ENCODE results near the gene SLC2A6. TPM values are rescaled to one million over a fixed set of nuclear protein-coding genes. Genes with fewer than 3 reads are reported as not detected.
A peak's percentile ranks its signal among the peaks of the same experiment; 100 is the strongest.

Gene SLC2A6
- total RNA-seq, 1 experiment from 2014 or later: 10.7 TPM

DNA sequence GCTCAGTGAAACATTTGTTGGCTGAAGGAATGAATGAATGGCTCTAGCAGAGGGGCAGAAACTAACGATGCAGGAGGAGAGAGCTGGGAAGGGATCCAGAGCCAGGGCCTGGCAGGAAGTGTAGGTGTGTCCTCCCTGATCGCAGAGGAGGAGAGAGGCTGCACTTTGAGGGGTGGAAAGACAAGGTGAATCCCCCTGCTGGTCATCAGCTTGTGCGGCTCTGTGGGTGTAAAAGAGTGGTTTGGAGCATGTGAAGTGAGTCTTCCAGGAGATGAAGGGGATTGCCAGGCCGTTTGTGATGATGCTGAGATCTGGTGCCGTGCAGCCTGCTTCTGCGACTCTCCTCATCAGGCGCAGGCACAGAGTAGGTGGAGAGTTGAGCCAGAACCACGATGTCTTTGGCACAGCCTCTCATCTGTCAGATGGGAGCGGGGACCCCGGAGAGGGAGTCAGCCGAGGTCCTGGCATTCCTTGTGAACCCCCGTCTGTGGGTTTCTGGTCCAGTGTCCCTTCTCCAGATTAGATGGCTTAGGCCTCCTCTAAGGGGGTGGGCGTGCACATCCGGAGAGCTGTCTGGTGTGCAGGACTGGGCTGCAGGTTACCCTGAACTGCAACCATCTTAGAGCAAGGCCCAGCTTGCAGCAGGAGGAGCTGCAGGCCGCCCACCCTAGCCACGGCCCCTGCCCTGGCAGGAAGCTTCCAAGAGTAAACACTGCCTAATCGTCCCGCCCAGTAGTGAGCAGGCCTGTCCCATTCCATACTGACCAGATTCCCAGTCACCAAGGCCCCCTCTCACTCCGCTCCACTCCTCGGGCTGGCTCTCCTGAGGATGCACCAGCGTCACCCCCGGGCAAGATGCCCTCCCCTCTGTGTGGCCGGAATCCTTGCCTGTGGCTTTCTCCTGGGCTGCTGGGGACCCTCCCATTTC is 57.0 kb downstream of the SLC2A6 start, which contains the start of gene ADAMTS13:
Gene ADAMTS13, plus strand, starts transcription at position 753 of the 928 bp plus-strand sequence. Its CDS starts 77 bp downstream, at position 830.
- Histone ChIP-seq H3K4me2 (ENCODE audit: low read length) (peak within 1 kb of the TSS; percentile 40), H3K9me2 (ENCODE audit: insufficient read depth) (no peaks in the 10 kb centered on the region), H2AFZ (ENCODE audit: low read depth, low read length, poor library complexity, severe bottlenecking) (no peak within 1 kb of the TSS), H3K79me2 (ENCODE audit: insufficient read depth, low read length) (peaks cover 10% of the 10 kb centered on the region), H3K4me3 (replicated peaks in 1 of 2; ENCODE audit: low read depth in 1 of 2, low read length in 2 of 2) (no peak within 1 kb of the TSS), H4K20me1 (ENCODE audit: insufficient read depth) (no peaks in the 10 kb centered on the region), H3K4me1 (ENCODE audit: control insufficient read depth in 1 of 2, insufficient read depth in 2 of 2, low read length in 2 of 2) (peaks cover 4 to 18% of the 10 kb centered on the region in 2 experiments; a peak in 3 of 4 replicates), H3K27ac (ENCODE audit: low read depth, low read length) (no peak within 1 kb of the TSS; the same call in 1 of the 2 replicates), H3K27me3 (ENCODE audit: insufficient read depth, low read length) (no peaks in the 10 kb centered on the region), H3K36me3 (ENCODE audit: control insufficient read depth in 1 of 2, insufficient read depth in 2 of 2, low read length in 2 of 2) (0 out of 4 replicates have a peak, but pooled peaks cover 0 to 4% of the 10 kb centered on the region in 2 experiments), H3K9ac (ENCODE audit: low read length) (no peak within 1 kb of the TSS), H3K9me3 (ENCODE audit: control insufficient read depth in 1 of 2, insufficient read depth in 1 of 2, low read depth in 1 of 2, low read length in 2 of 2) (no peaks in the 10 kb centered on the region)
- ChIA-PET RAD21 (ENCODE audit: low non-redundant PET in 1 of 2, low total read pairs in 2 of 2, uncharacterized antibody in 2 of 2, unreplicated experiment in 2 of 2) (no interaction called here), POLR2A (interaction anchor here (1.8 kb wide), 1 partner anchor 38 kb away, joined by 4 read pairs; the partner anchor contains the start of gene CACFD1), CTCF (no interaction called here)
- ATAC-seq (peak; percentile 33), DNase-seq (ENCODE audit: low read depth, low spot score) (no peak)
- no TSS peak for BruUV-seq (replicated peaks)
- intact Hi-C loops (cut with micrococcal nuclease): no loop called here
- no peak for TF ChIP-seq ZFX (IDR thresholded peaks at IDR 0.05)
- no peak for TF ChIP-seq ELF1 (IDR thresholded peaks at IDR 0.05; ENCODE audit: borderline replicate concordance, low read depth)
- TF ChIP-seq CTCF (IDR thresholded peaks at IDR 0.05 in 2 of 3, conservative IDR thresholded peaks at IDR 0.05 in 1 of 3; ENCODE audit: borderline replicate concordance in 1 of 3, insufficient read depth in 1 of 3, low read depth in 2 of 3, low read length in 2 of 3): peak in 2 of 3 experiments; percentile 29 to 42; a peak in 3 of 6 replicates
- TF ChIP-seq, protein P1, sequence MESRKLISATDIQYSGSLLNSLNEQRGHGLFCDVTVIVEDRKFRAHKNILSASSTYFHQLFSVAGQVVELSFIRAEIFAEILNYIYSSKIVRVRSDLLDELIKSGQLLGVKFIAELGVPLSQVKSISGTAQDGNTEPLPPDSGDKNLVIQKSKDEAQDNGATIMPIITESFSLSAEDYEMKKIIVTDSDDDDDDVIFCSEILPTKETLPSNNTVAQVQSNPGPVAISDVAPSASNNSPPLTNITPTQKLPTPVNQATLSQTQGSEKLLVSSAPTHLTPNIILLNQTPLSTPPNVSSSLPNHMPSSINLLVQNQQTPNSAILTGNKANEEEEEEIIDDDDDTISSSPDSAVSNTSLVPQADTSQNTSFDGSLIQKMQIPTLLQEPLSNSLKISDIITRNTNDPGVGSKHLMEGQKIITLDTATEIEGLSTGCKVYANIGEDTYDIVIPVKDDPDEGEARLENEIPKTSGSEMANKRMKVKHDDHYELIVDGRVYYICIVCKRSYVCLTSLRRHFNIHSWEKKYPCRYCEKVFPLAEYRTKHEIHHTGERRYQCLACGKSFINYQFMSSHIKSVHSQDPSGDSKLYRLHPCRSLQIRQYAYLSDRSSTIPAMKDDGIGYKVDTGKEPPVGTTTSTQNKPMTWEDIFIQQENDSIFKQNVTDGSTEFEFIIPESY (IDR thresholded peaks at IDR 0.05; ENCODE audit: extremely low read depth, insufficient replicate concordance, low read length): no peak

Other genes with a start within 250 kb of the SLC2A6 start
- 1.2 TPM for gene ABO, start 203.9 kb downstream of the SLC2A6 start, total RNA-seq (2021; ENCODE audit: unreplicated experiment)
- 30.1 TPM for gene SURF6, start 142.9 kb downstream of the SLC2A6 start, total RNA-seq (2021; ENCODE audit: unreplicated experiment)
- gene MED22, start 131.0 kb downstream of the SLC2A6 start, total RNA-seq (2021; ENCODE audit: unreplicated experiment): 18.6 TPM
- gene RPL7A, start 130.9 kb downstream of the SLC2A6 start, total RNA-seq (2021; ENCODE audit: unreplicated experiment): 2,837 TPM
- gene SURF1, start 122.6 kb downstream of the SLC2A6 start, total RNA-seq (2021; ENCODE audit: unreplicated experiment): 71.7 TPM
- 27.8 TPM for gene SURF2, start 122.5 kb downstream of the SLC2A6 start, total RNA-seq (2021; ENCODE audit: unreplicated experiment)
- gene SURF4, start 103.0 kb downstream of the SLC2A6 start, total RNA-seq (2021; ENCODE audit: unreplicated experiment): 134 TPM
- gene STKLD1, start 102.7 kb downstream of the SLC2A6 start, total RNA-seq (2021; ENCODE audit: unreplicated experiment): 0.37 TPM
- 24.6 TPM for gene REXO4, start 61.1 kb downstream of the SLC2A6 start, total RNA-seq (2021; ENCODE audit: unreplicated experiment)
- 9.2 TPM for gene ADAMTS13, start 56.7 kb downstream of the SLC2A6 start, total RNA-seq (2021; ENCODE audit: unreplicated experiment)
- 6.9 TPM for gene CACFD1, start 19.1 kb downstream of the SLC2A6 start, total RNA-seq (2021; ENCODE audit: unreplicated experiment)
- gene MYMK, start 45.9 kb upstream of the SLC2A6 start, total RNA-seq (2021; ENCODE audit: unreplicated experiment): not detected
- not detected for gene ADAMTSL2, start 55.6 kb upstream of the SLC2A6 start, total RNA-seq (2021; ENCODE audit: unreplicated experiment)
- not detected for gene FAM163B, start 130.3 kb upstream of the SLC2A6 start, total RNA-seq (2021; ENCODE audit: unreplicated experiment)
- gene DBH, start 157.3 kb upstream of the SLC2A6 start, total RNA-seq (2021; ENCODE audit: unreplicated experiment): not detected

Measured in HCT116 (cell line).